ENCODE data around the gene FGD5. TPM values are rescaled to one million over a fixed set of nuclear protein-coding genes. Genes with fewer than 3 reads are reported as not detected.

FGD5 gene
- polyA plus RNA-seq, 1 of the 3 experiments (the other 2 are of a cell fraction): not detected

DNA sequence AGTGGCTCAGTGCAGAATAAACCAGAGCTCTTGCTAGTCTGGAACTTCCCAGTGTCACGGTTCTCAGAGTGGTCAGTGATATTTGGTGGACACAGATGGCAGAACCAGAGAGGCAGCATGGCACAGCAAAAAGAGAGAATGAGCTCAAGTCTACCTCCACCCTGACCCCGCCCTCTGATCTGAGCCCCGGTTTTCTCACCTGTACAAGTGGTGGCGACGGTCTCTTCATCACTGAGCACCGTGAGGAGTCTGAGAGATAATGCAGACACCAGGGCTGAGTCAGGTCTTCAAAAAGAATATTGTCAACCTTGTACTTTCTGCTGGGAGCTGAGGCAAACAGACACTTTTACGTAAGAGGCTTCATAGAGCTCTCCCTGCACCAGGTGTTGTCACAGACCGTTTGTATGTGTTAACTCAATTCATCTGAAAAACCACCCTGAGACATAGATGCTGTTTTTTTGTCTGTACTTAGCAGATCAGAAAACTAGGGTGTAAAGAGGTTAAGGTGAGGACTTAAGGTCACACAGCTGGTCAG is 13.2 kb downstream of the FGD5 start:
- WGBS (ENCODE audit: low lambda C conversion rate): 23% methylated on average over 7 of the region's 8 CpGs
- ChIA-PET CTCF (interaction anchor here (0.8 to 3.2 kb wide), 6 partner anchors 8 to 160 kb away, joined by 3 to 16 read pairs (median 4); no protein-coding TSS in a partner anchor), POLR2A (no interaction called here)
- H3F3A ChIP-seq (replicated peaks; ENCODE audit: insufficient read depth): no peaks in the 10 kb centered on the region
- H2AFZ ChIP-seq (ENCODE audit: low read depth): no peak overlapping the region
- H3K27ac ChIP-seq (ENCODE audit: low read depth in 2 of 2, low read length in 1 of 2): no peak overlapping the region
- H4K20me1 ChIP-seq (ENCODE audit: insufficient read depth): no peaks in the 10 kb centered on the region
- H3K79me2 ChIP-seq (ENCODE audit: insufficient read depth): no peaks in the 10 kb centered on the region
- H3K9me3 ChIP-seq: no peaks in the 10 kb centered on the region
- peaks cover 17% of the 10 kb centered on the region for H3K27me3 ChIP-seq (ENCODE audit: insufficient read depth)
- H3K36me3 ChIP-seq (replicated peaks in 1 of 2; ENCODE audit: control insufficient read depth in 1 of 2, insufficient read depth in 2 of 2, low read length in 1 of 2): no peaks in the 10 kb centered on the region
- H3K9me2 ChIP-seq: no peaks in the 10 kb centered on the region
- peaks cover 0 to 23% of the 10 kb centered on the region in 2 experiments; a peak in 2 of 4 replicates for H3K4me1 ChIP-seq (ENCODE audit: control insufficient read depth in 1 of 2, insufficient read depth in 2 of 2, low read depth in 1 of 2, low read length in 1 of 2)
- TF ChIP-seq FOXJ3 (CRISPR knock-in tag; IDR thresholded peaks at IDR 0.05): no peak
- TF ChIP-seq GATA2 (CRISPR knock-in tag; IDR thresholded peaks at IDR 0.05): no peak
- TF ChIP-seq, protein P1, sequence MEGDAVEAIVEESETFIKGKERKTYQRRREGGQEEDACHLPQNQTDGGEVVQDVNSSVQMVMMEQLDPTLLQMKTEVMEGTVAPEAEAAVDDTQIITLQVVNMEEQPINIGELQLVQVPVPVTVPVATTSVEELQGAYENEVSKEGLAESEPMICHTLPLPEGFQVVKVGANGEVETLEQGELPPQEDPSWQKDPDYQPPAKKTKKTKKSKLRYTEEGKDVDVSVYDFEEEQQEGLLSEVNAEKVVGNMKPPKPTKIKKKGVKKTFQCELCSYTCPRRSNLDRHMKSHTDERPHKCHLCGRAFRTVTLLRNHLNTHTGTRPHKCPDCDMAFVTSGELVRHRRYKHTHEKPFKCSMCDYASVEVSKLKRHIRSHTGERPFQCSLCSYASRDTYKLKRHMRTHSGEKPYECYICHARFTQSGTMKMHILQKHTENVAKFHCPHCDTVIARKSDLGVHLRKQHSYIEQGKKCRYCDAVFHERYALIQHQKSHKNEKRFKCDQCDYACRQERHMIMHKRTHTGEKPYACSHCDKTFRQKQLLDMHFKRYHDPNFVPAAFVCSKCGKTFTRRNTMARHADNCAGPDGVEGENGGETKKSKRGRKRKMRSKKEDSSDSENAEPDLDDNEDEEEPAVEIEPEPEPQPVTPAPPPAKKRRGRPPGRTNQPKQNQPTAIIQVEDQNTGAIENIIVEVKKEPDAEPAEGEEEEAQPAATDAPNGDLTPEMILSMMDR (IDR thresholded peaks at IDR 0.05): no peak
- no peak for DNase-seq
- H3K9ac ChIP-seq: no peak overlapping the region
- no peak overlapping the region for H3K4me3 ChIP-seq (ENCODE audit: low read depth in 2 of 2, low read length in 1 of 2)
- H3K4me2 ChIP-seq: no peak overlapping the region

- no peak for DNase-seq
- Histone ChIP-seq H2AFZ (ENCODE audit: low read depth) (no peak overlapping the region), H3K27me3 (ENCODE audit: insufficient read depth) (peaks cover 17% of the 10 kb centered on the region), H3K79me2 (ENCODE audit: insufficient read depth) (no peaks in the 10 kb centered on the region), H3K36me3 (replicated peaks in 1 of 2; ENCODE audit: control insufficient read depth in 1 of 2, insufficient read depth in 2 of 2, low read length in 1 of 2) (no peaks in the 10 kb centered on the region), H3K9ac (no peak overlapping the region), H3K27ac (ENCODE audit: low read depth in 2 of 2, low read length in 1 of 2) (no peak overlapping the region), H3F3A (replicated peaks; ENCODE audit: insufficient read depth) (no peaks in the 10 kb centered on the region), H4K20me1 (ENCODE audit: insufficient read depth) (no peaks in the 10 kb centered on the region), H3K4me1 (ENCODE audit: control insufficient read depth in 1 of 2, insufficient read depth in 2 of 2, low read depth in 1 of 2, low read length in 1 of 2) (peaks cover 0 to 34% of the 10 kb centered on the region in 2 experiments; a peak in 2 of 4 replicates), H3K4me3 (ENCODE audit: low read depth in 2 of 2, low read length in 1 of 2) (no peak overlapping the region), H3K4me2 (no peak overlapping the region), H3K9me3 (no peaks in the 10 kb centered on the region), H3K9me2 (no peaks in the 10 kb centered on the region)
- TF ChIP-seq RCOR1 (IDR thresholded peaks at IDR 0.05; ENCODE audit: low read length) (no peak), NRF1 (IDR thresholded peaks at IDR 0.05; ENCODE audit: low read depth, low read length) (no peak), FOSL2 (IDR thresholded peaks at IDR 0.05; ENCODE audit: borderline replicate concordance, low read depth) (no peak), RFX5 (IDR thresholded peaks at IDR 0.05; ENCODE audit: low read length) (no peak), SMC3 (IDR thresholded peaks at IDR 0.05; ENCODE audit: low read depth, low read length) (no peak), TAF1 (IDR thresholded peaks at IDR 0.05; ENCODE audit: borderline replicate concordance, low read depth, low read length) (no peak), JUND (IDR thresholded peaks at IDR 0.05) (no peak), TCF12 (IDR thresholded peaks at IDR 0.05) (no peak), YY1 (IDR thresholded peaks at IDR 0.05; ENCODE audit: low read depth) (no peak)
- TF ChIP-seq, protein P2, sequence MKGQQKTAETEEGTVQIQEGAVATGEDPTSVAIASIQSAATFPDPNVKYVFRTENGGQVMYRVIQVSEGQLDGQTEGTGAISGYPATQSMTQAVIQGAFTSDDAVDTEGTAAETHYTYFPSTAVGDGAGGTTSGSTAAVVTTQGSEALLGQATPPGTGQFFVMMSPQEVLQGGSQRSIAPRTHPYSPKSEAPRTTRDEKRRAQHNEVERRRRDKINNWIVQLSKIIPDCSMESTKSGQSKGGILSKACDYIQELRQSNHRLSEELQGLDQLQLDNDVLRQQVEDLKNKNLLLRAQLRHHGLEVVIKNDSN (IDR thresholded peaks at IDR 0.05; ENCODE audit: borderline replicate concordance, low read depth): no peak
- ChIA-PET CTCF (interaction anchor here (1.5 kb wide), 1 partner anchor 10 kb away, joined by 4 read pairs; no protein-coding TSS in a partner anchor), POLR2A (no interaction called here)
- WGBS (ENCODE audit: low lambda C conversion rate): 44% methylated on average over 14 of the region's 14 CpGs
These were observed 14.4 kb downstream of the FGD5 start for GRCh38 chr3:14832975-14833722.

Data from SK-N-SH (cell line).